Activated T-helper 1 cell treated with anti-CD3 and anti-CD28 coated beads, Interleukin-2, amount 50 U/mL, for 16 hours (primary cell): ENCODE results near the gene PAK1IP1.
A peak's percentile ranks its signal among the peaks of the same experiment; 100 is the strongest.
"Not testable (repeated sequence)": the region's sequence is repeated elsewhere in the genome, so short reads cannot be mapped to it uniquely, and the experiment has no call there.

Experiments used
- DNase-seq, 2 donors: peaks; one replicate each; pipeline ENCODE4 v3.0.0-alpha.2; 2020; ENCODE audit warnings: low read depth in 1 of 2, low spot score in 1 of 2

PAK1IP1 gene

GRCh38 chr6:10692965-10693538 is 1.7 kb upstream of the PAK1IP1 start:
- no peak for DNase-seq

GRCh38 chr6:10695086-10695657 is 400 bp downstream of the PAK1IP1 start:
- DNase-seq = no peak

GRCh38 chr6:10696655-10697054 is 1.9 kb downstream of the PAK1IP1 start:
- DNase-seq = no peak

GRCh38 chr6:10713962-10714361 is 19.2 kb downstream of the PAK1IP1 start:
- DNase-seq = no peak

GRCh38 chr6:10719296-10719963 is 24.7 kb downstream of the PAK1IP1 start:
- DNase-seq = peak in 1 of 2 donors; percentile 13

- DNase-seq = no peak
Observed at GRCh38 chr6:10719964-10720264, 25.1 kb downstream of the PAK1IP1 start.

GRCh38 chr6:10720265-10720959 is 25.6 kb downstream of the PAK1IP1 start:
- peak; percentile 21 to 45 for DNase-seq

- DNase-seq = not testable (repeated sequence)
Observed at GRCh38 chr6:10720960-10721849, 26.4 kb downstream of the PAK1IP1 start.

- no peak for DNase-seq
Observed at GRCh38 chr6:10721850-10722569, 27.2 kb downstream of the PAK1IP1 start.

GRCh38 chr6:10722570-10722819 is 27.7 kb downstream of the PAK1IP1 start:
- DNase-seq = no peak

- peak; percentile 63 to 77 for DNase-seq
Observed at GRCh38 chr6:10722820-10723566, 28.2 kb downstream of the PAK1IP1 start, which contains the start of gene TMEM14C. TSS of gene TMEM14C (plus strand) at chr6:10723070. CDS start at chr6:10724614, 1,544 bp downstream.

- DNase-seq = no peak
Observed at GRCh38 chr6:10723567-10723881, 28.8 kb downstream of the PAK1IP1 start.

GRCh38 chr6:10725044-10725443 is 30.3 kb downstream of the PAK1IP1 start:
- no peak for DNase-seq

GRCh38 chr6:10725716-10726115 is 30.9 kb downstream of the PAK1IP1 start:
- DNase-seq = no peak

- DNase-seq = no peak
Observed at GRCh38 chr6:10730254-10730653, 35.5 kb downstream of the PAK1IP1 start.

GRCh38 chr6:10733151-10733715 is 38.5 kb downstream of the PAK1IP1 start:
- no peak for DNase-seq

GRCh38 chr6:10733863-10734262 is 39.1 kb downstream of the PAK1IP1 start:
- DNase-seq = no peak

- DNase-seq = no peak
Observed at GRCh38 chr6:10736731-10737130, 42.0 kb downstream of the PAK1IP1 start.

GRCh38 chr6:10740061-10740460 is 45.3 kb downstream of the PAK1IP1 start:
- DNase-seq = no peak

GRCh38 chr6:10741643-10742042 is 46.9 kb downstream of the PAK1IP1 start:
- not testable (repeated sequence) for DNase-seq
